ENCODE measurements around the gene ERC2. TPM values are rescaled to one million over a fixed set of nuclear protein-coding genes. Genes with fewer than 3 reads are reported as not detected.

Gene ERC2
- polyA plus RNA-seq, 1 experiment = 0.07 TPM

- Histone ChIP-seq H3K9me3 (ENCODE audit: control insufficient read depth, insufficient read depth, low read length) (no peaks in the 10 kb centered on the region), H3K27ac (ENCODE audit: low read depth, low read length) (no peak overlapping the region)
- POLR2A ChIA-PET = no interaction called here
Measured at GRCh38 chr3:56366641-56367162, 101.6 kb downstream of the ERC2 start.

DNA sequence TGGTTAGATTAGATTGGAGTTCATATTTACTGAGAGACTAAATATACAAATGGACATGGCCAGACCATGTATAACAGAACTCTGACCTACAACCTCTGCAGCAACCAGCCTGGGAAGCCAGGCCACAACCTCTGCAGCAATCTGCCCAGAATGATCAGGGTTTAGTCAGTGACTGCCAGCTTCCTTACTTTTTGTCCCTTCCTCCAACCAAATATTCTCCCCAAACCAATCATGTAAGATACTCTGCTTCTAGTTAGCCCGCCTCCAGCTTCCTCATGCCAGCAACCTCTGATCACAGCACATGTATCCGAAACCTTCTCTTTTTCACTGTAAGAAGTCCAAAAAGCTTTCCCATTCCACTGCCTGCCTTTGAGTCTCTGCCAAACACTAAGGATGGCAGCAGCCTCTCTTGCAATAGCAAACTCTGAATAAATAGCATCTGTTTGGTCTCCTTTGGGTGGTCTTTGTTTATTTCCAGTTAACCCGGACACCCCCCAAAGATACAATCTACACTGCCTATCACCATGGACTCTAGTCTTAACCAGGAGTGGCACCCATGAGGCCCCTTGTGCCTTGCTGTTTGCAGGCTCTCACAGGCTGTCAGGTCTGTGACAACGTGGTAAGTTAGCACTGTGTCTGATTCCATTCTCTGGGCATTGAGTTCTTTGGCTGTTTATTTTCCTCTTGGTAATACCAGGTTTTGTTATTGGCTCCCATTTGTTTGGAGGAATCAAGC is 102.2 kb downstream of the ERC2 start:
- Histone ChIP-seq H3K9me3 (ENCODE audit: control insufficient read depth, insufficient read depth, low read length) (no peaks in the 10 kb centered on the region), H3K27me3 (ENCODE audit: control insufficient read depth, insufficient read depth, low read length) (no peaks in the 10 kb centered on the region), H3K4me3 (ENCODE audit: low read depth, low read length) (no peak overlapping the region), H3K27ac (ENCODE audit: low read depth, low read length) (no peak overlapping the region)
- TF ChIP-seq, protein P1, sequence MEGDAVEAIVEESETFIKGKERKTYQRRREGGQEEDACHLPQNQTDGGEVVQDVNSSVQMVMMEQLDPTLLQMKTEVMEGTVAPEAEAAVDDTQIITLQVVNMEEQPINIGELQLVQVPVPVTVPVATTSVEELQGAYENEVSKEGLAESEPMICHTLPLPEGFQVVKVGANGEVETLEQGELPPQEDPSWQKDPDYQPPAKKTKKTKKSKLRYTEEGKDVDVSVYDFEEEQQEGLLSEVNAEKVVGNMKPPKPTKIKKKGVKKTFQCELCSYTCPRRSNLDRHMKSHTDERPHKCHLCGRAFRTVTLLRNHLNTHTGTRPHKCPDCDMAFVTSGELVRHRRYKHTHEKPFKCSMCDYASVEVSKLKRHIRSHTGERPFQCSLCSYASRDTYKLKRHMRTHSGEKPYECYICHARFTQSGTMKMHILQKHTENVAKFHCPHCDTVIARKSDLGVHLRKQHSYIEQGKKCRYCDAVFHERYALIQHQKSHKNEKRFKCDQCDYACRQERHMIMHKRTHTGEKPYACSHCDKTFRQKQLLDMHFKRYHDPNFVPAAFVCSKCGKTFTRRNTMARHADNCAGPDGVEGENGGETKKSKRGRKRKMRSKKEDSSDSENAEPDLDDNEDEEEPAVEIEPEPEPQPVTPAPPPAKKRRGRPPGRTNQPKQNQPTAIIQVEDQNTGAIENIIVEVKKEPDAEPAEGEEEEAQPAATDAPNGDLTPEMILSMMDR (IDR thresholded peaks at IDR 0.05; ENCODE audit: low read depth, low read length) = no peak
- DNase-seq (ENCODE audit: low read depth, low spot score) = no peak
- CTCF ChIA-PET = interaction anchor here (1.5 kb wide), 1 partner anchor 26 kb away, joined by 4 read pairs; no protein-coding TSS in a partner anchor
- POLR2A ChIA-PET = no interaction called here

More at GRCh38 chr3:56366641-56367162, 101.6 kb downstream of the ERC2 start:
- CTCF ChIA-PET = no interaction called here
- H3K27me3 ChIP-seq (ENCODE audit: control insufficient read depth, insufficient read depth, low read length) = no peaks in the 10 kb centered on the region
- TF ChIP-seq, protein P1 (IDR thresholded peaks at IDR 0.05; ENCODE audit: low read depth, low read length) = no peak
- H3K4me3 ChIP-seq (ENCODE audit: low read depth, low read length) = no peak overlapping the region
- DNase-seq (ENCODE audit: low read depth, low spot score) = no peak

GRCh38 chr3:56364665-56365064 is 103.6 kb downstream of the ERC2 start:
- POLR2A ChIA-PET = no interaction called here
- CTCF ChIA-PET = interaction anchor here (1.5 kb wide), 1 partner anchor 25 kb away, joined by 4 read pairs; no protein-coding TSS in a partner anchor
- TF ChIP-seq, protein P1 (IDR thresholded peaks at IDR 0.05; ENCODE audit: low read depth, low read length) = no peak
- H3K4me3 ChIP-seq (ENCODE audit: low read depth, low read length) = no peak overlapping the region
- H3K27me3 ChIP-seq (ENCODE audit: control insufficient read depth, insufficient read depth, low read length) = no peaks in the 10 kb centered on the region
- no peaks in the 10 kb centered on the region for H3K9me3 ChIP-seq (ENCODE audit: control insufficient read depth, insufficient read depth, low read length)
- no peak overlapping the region for H3K27ac ChIP-seq (ENCODE audit: low read depth, low read length)
- no peak for DNase-seq (ENCODE audit: low read depth, low spot score)

DNA sequence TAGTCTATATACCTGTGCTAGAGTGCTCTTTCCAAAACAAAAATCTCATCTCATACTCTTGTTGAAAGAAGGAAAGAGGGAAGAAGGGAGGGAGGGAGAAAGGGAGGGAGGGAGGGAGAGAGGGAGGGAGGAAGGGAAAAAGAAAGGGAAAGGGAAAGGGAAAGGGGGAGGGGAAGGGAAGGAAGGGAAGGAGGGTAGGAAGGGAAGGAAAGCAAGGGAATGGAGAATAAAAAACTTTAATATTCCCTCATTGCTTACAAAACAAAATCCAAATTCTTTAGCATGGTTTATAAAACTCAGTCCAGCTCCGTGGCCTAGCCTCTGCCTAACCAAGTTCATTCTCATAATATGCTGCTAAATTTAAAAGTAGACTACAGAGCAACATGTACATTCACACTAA is 104.5 kb downstream of the ERC2 start:
- H3K4me3 ChIP-seq (ENCODE audit: low read depth, low read length) = no peak overlapping the region
- ChIA-PET POLR2A (no interaction called here), CTCF (no interaction called here)
- no peak for DNase-seq (ENCODE audit: low read depth, low spot score)
- no peaks in the 10 kb centered on the region for H3K27me3 ChIP-seq (ENCODE audit: control insufficient read depth, insufficient read depth, low read length)
- TF ChIP-seq, protein P1 (IDR thresholded peaks at IDR 0.05; ENCODE audit: low read depth, low read length) = no peak
- H3K9me3 ChIP-seq (ENCODE audit: control insufficient read depth, insufficient read depth, low read length) = no peaks in the 10 kb centered on the region
- H3K27ac ChIP-seq (ENCODE audit: low read depth, low read length) = no peak overlapping the region

GRCh38 chr3:56361731-56362130 is 106.5 kb downstream of the ERC2 start:
- CTCF ChIA-PET = no interaction called here

More at GRCh38 chr3:56361731-56362130, 106.5 kb downstream of the ERC2 start:
- H3K27ac ChIP-seq (ENCODE audit: low read depth, low read length) = no peak overlapping the region
- H3K9me3 ChIP-seq (ENCODE audit: control insufficient read depth, insufficient read depth, low read length) = no peaks in the 10 kb centered on the region
- TF ChIP-seq, protein P1 (IDR thresholded peaks at IDR 0.05; ENCODE audit: low read depth, low read length) = no peak
- no peaks in the 10 kb centered on the region for H3K27me3 ChIP-seq (ENCODE audit: control insufficient read depth, insufficient read depth, low read length)
- no peak overlapping the region for H3K4me3 ChIP-seq (ENCODE audit: low read depth, low read length)
- POLR2A ChIA-PET = no interaction called here
- DNase-seq (ENCODE audit: low read depth, low spot score) = no peak
